Osteocyte (in vitro differentiated cells): ENCODE data around the gene TTYH2. TPM values are rescaled to one million over a fixed set of nuclear protein-coding genes. Genes with fewer than 3 reads are reported as not detected.
"Not testable (repeated sequence)": the region's sequence is repeated elsewhere in the genome, so short reads cannot be mapped to it uniquely, and the experiment has no call there.

Experiments
- DNase-seq: peaks from one replicate; pipeline ENCODE4 v3.0.0; 2021; ENCODE audit warnings: mixed read lengths; ENCODE audit not compliant: unreplicated experiment; ENCODE audit errors: extremely low spot score
- H3K27ac Mint-ChIP-seq: one replicate; pipeline ENCODE4 v1.8.0; 2021; ENCODE audit warnings: mild to moderate bottlenecking, mixed read lengths; ENCODE audit not compliant: unreplicated experiment
- H3K27me3 Mint-ChIP-seq: one replicate; pipeline ENCODE4 v1.8.0; 2021; ENCODE audit warnings: mixed read lengths; ENCODE audit not compliant: unreplicated experiment
- H3K36me3 Mint-ChIP-seq: one replicate; pipeline ENCODE4 v1.8.0; 2021; ENCODE audit warnings: mixed read lengths; ENCODE audit not compliant: unreplicated experiment
- H3K4me1 Mint-ChIP-seq: one replicate; pipeline ENCODE4 v1.8.0; 2021; ENCODE audit warnings: mixed read lengths; ENCODE audit not compliant: unreplicated experiment
- H3K4me3 Mint-ChIP-seq: one replicate; pipeline ENCODE4 v1.8.0; 2021; ENCODE audit warnings: mild to moderate bottlenecking, moderate library complexity, mixed read lengths; ENCODE audit not compliant: unreplicated experiment
- H3K9me3 Mint-ChIP-seq: one replicate; pipeline ENCODE4 v1.8.0; 2021; ENCODE audit warnings: mixed read lengths; ENCODE audit not compliant: unreplicated experiment
- CTCF ChIP-seq: fragments of 200-600 bp; sonication (generic); IDR thresholded peaks from 2 replicates; pipeline ENCODE4 v1.5.0; 2021; ENCODE audit warnings: antibody characterized with exemption, mild to moderate bottlenecking, moderate library complexity
- total RNA-seq: library from RNA; stranded (reverse); gene quantifications from 2 replicates; pipeline ENCODE4 v1.2.1, GENCODE V29; 2021

TTYH2 gene
- total RNA-seq, 1 donor from 2014 or later = 1.8 TPM

GRCh38 chr17:74260525-74260850 is 47.1 kb downstream of the TTYH2 start:
- H3K27ac Mint-ChIP-seq = no peak overlapping the region
- TF ChIP-seq CTCF = no peak

GRCh38 chr17:74262601-74263000 is 49.2 kb downstream of the TTYH2 start:
- H3K4me1 Mint-ChIP-seq = no peaks in the 10 kb centered on the region
- no peak for DNase-seq
- H3K27me3 Mint-ChIP-seq = peaks cover 20% of the 10 kb centered on the region
- no peak overlapping the region for H3K4me3 Mint-ChIP-seq
- no peaks in the 10 kb centered on the region for H3K36me3 Mint-ChIP-seq
- H3K9me3 Mint-ChIP-seq = no peaks in the 10 kb centered on the region
- no peak for TF ChIP-seq CTCF
- no peak overlapping the region for H3K27ac Mint-ChIP-seq

More at GRCh38 chr17:74260525-74260850, 47.1 kb downstream of the TTYH2 start:
- H3K9me3 Mint-ChIP-seq = no peaks in the 10 kb centered on the region
- no peak overlapping the region for H3K4me3 Mint-ChIP-seq
- H3K27me3 Mint-ChIP-seq = peaks cover 20% of the 10 kb centered on the region
- H3K36me3 Mint-ChIP-seq = no peaks in the 10 kb centered on the region
- no peaks in the 10 kb centered on the region for H3K4me1 Mint-ChIP-seq
- DNase-seq = no peak

- H3K9me3 Mint-ChIP-seq, DNase-seq, H3K27me3 Mint-ChIP-seq, H3K27ac Mint-ChIP-seq, H3K36me3 Mint-ChIP-seq, H3K4me3 Mint-ChIP-seq, H3K4me1 Mint-ChIP-seq: not testable (repeated sequence)
These were observed 53.7 kb downstream of the TTYH2 start for GRCh38 chr17:74267054-74267453.

GRCh38 chr17:74267579-74267978 is 54.2 kb downstream of the TTYH2 start:
- DNase-seq = no peak
- H3K4me1 Mint-ChIP-seq = peaks cover 7% of the 10 kb centered on the region
- no peaks in the 10 kb centered on the region for H3K36me3 Mint-ChIP-seq
- no peak overlapping the region for H3K27ac Mint-ChIP-seq
- H3K27me3 Mint-ChIP-seq = peaks cover 1% of the 10 kb centered on the region
- no peak overlapping the region for H3K4me3 Mint-ChIP-seq
- no peaks in the 10 kb centered on the region for H3K9me3 Mint-ChIP-seq
- TF ChIP-seq CTCF = no peak

GRCh38 chr17:74267987-74268499 is 54.7 kb downstream of the TTYH2 start:
- no peak for DNase-seq
- TF ChIP-seq CTCF = no peak
- Mint-ChIP-seq H3K9me3 (no peaks in the 10 kb centered on the region), H3K4me1 (peaks cover 12% of the 10 kb centered on the region), H3K27me3 (peaks cover 6% of the 10 kb centered on the region), H3K27ac (no peak overlapping the region), H3K36me3 (no peaks in the 10 kb centered on the region), H3K4me3 (no peak overlapping the region)

- Mint-ChIP-seq H3K9me3 (no peaks in the 10 kb centered on the region), H3K27me3 (peaks cover 10% of the 10 kb centered on the region), H3K36me3 (no peaks in the 10 kb centered on the region), H3K4me3 (no peak overlapping the region), H3K4me1 (peaks cover 14% of the 10 kb centered on the region), H3K27ac (no peak overlapping the region)
- no peak for TF ChIP-seq CTCF
- no peak for DNase-seq
These were observed 55.2 kb downstream of the TTYH2 start for GRCh38 chr17:74268558-74268957.
